Measurements from ENCODE around the gene GRIK4.

DNA sequence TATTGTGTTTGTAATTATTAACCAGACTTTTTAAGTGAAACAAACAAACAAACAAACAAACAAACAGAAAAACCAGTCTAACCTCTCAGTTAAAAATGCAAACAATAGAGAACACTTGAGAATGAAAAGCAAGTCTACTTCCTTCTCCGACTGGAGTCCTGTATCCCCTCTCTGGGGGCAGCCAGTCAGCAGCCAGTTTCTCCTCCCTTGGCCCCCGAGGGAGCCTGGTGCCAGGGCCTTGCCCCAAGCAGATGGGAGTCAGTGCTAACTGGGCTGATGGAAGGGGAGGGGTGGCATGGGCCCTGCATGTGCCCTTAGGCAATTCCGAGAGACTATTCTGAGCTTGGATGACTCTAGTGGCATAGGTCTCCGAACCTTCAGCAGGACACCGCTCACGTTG lies 137.2 kb downstream of the GRIK4 start:
- TF ChIP-seq CTCF (IDR thresholded peaks at IDR 0.05) (no peak), EZH2 (IDR thresholded peaks at IDR 0.05; ENCODE audit: borderline replicate concordance, insufficient read depth, low read depth, low read length, poor library complexity, severe bottlenecking) (no peak)
